Mesenteric fat pad (tissue), 1 donor: ENCODE data around the gene RGS5. TPM values are rescaled to one million over a fixed set of nuclear protein-coding genes. Genes with fewer than 3 reads are reported as not detected.
"Not testable (repeated sequence)": the region's sequence is repeated elsewhere in the genome, so short reads cannot be mapped to it uniquely, and the experiment has no call there.

Source experiments
- DNase-seq: peaks from one replicate; pipeline ENCODE4 v3.0.0-alpha.2; 2020; ENCODE audit warnings: low spot score
- long read RNA-seq: library from polyadenylated mRNA; unstranded; transcript quantifications from one replicate; pipeline ENCODE4 v2.0.0, GENCODE V29; 2020
- total RNA-seq: library from RNA; stranded (reverse); fragmentation: NEBNext Ultra II Directional; extraction: Animal tissue kit (Norgen Biotek cat#: 25700); gene quantifications from one replicate; pipeline ENCODE4 v1.2.1, GENCODE V29; 2021
- donor health status: DM: yes; HTN: yes; CAD: no.

Gene RGS5
- total RNA-seq: 60.4 TPM
- long read RNA-seq, full-length matches to known transcripts: 189 of 201 reads
- long read RNA-seq, partial matches to known transcripts: 1 of 201 reads
- long read RNA-seq, other reads (novel, unspliced or antisense): 11 of 201 reads

DNA sequence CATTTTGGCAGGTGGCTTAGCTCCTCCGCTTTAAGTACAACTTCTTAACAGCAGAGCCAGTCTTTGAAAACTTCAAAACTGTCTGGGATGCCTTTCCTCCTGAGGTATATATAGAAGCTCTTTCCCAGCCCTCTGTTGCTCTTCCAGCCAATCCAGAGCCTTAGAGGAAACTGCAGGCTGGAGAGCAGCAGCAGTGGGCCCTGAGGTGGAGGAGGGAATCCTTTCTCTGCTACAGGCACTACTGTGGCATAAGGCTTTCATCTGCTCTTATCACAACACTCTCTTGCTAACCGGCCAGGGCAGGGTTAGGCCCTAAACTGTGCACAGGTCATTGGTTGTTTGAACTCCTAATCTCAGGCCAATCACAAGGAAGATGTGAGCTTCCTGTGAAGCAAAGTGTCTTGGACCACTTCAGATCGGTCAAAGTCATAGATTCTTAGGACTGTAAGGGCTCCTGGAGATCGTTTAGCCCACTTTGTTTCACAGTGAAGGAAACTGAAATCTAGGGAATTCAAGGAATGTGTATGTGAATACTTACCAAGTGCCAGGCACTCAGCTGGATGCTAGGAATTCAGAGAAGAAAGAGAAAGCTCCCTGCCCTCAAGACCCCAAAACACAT, at the start of gene RGS5:
RGS5 (minus strand) TSS at position 84 of the 619 bp plus-strand sequence; CDS start at position 3, 81 bp downstream.
- no peak for DNase-seq

DNA sequence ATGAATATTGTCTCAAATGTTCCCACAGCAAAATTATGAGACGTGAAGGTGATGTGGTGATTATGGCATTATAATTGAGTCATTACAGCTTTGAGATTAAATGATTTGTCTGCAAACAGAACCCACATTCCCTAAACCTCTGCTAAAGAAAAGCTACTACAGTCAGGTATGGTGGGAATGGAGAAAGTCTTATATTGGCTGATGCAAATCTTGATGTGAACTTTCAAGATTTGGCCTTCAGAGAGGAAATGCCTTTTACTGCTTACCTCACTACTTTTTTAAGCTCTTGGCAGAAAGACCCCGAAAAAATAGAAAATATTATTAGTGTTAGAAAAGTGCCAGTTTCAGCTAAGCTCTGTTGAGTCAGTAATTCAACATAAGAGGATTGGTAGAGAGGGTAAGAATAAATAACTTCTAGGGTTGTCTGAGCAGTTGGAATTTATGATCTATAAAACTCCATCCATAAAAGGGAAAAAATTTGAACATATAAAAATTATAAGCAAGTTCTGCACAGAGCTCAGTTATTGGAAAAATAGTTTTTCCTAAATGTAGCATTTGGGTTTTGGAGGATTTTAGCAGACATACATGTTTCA, 47.8 kb upstream of the RGS5 start:
- no peak for DNase-seq

GRCh38 chr1:163248064-163248463, 45.3 kb upstream of the RGS5 start:
- no peak for DNase-seq

- DNase-seq: not testable (repeated sequence)
These were observed 41.9 kb upstream of the RGS5 start for GRCh38 chr1:163244648-163245047.

- DNase-seq: no peak
These were observed 39.0 kb upstream of the RGS5 start for GRCh38 chr1:163241746-163242145.

DNA sequence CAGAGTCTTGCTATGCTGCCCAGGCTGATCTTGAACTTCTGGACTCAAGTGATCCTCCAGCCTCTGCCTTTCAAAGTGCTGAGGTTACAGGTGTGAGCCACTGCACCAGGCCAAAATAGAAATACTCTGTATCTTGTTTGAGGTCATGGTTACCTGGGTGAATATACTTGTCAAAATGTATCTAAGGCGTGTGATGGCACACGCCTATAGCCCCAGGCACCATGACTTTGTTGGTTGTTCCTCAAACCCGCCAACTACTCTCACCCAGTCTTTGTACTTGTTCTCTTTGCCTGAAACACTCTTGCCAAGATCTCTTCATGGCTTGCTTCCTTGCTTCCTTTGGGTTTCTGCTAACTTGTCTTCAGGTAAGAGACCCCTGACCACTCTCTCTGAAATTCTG, 38.0 kb upstream of the RGS5 start:
- DNase-seq: no peak

- DNase-seq: not testable (repeated sequence)
These were observed 30.9 kb upstream of the RGS5 start for GRCh38 chr1:163233643-163234042.

DNA sequence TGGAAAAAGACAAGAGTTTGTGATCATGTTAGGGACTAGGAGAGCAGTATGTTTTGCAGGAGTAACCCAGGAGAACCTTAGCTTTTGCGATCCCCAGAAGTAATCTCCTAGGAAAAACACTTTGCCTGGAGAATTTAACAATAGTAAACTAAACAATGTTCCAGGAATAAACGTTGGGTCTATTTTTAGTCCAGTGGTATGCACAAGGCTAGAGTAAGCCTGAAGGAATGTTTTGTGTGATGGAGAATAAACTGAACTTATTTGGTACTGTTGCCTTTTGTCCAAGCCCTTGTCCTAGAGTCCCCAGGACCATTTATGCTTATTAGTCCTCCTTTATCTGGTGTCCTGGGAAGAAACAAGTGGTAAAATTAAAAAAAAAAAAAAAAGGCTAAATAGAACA, 28.7 kb upstream of the RGS5 start:
- no peak for DNase-seq

DNA sequence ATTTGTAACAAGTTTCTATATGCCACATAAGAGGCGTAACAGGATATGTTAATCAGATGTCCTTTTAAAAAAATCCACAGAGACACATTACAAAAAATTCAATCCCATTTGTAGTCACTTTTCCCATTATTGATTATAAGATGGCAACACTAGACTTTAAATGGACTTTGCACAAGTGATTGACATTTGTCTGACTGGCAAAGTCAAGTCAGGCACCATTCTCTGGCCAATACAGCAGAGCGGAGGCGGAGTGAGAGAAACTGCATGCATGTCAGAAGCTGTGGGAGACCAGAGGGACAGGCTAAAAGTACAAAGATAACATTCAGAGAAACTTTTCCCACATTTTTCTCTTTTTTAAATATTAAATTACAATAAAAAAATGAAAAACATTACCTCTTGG, 28.1 kb upstream of the RGS5 start:
- no peak for DNase-seq

DNA sequence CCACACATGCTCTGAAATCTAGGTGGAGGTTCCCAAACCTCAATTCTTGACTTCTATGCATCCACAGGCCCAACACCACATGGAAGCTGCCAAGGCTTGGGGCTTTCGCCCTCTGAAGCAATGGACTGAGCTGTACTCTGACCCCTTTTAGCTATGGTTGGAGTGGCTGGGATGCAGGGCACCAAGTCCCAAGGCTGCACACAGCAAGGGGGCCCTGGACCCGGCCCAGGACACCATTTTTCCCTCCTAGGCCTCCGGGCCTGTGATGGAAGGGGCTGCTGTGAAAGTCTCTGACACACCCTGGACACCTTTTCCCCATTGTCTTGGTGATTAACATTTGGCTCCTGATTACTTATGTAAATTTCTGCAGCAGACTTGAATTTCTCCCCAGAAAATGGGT, 25.6 kb upstream of the RGS5 start:
- DNase-seq: not testable (repeated sequence)

GRCh38 chr1:163227126-163227525, 24.4 kb upstream of the RGS5 start:
- DNase-seq: no peak

- DNase-seq: no peak
These were observed 10.9 kb upstream of the RGS5 start for GRCh38 chr1:163213626-163214025.

DNA sequence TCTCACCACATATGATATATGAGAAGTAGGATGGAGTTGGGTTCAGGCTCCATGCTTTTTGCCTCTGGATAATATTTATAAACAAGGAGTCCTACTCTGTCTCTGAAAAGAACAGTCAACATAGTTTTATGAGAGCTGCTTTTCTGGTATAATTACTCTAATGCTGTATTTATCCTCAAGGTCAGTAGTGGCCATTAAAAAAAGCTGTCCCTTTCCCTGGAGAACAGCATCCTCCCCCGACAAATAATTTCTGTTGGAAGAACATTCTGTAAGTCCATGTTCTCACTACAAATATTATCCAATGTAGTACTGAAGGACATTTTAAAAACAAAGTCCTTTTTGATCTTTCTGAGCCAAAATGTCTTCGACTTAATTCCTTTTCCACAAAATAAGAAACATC, 9.0 kb upstream of the RGS5 start:
- no peak for DNase-seq

- no peak for DNase-seq
These were observed 2.8 kb upstream of the RGS5 start for GRCh38 chr1:163205513-163205912.

DNA sequence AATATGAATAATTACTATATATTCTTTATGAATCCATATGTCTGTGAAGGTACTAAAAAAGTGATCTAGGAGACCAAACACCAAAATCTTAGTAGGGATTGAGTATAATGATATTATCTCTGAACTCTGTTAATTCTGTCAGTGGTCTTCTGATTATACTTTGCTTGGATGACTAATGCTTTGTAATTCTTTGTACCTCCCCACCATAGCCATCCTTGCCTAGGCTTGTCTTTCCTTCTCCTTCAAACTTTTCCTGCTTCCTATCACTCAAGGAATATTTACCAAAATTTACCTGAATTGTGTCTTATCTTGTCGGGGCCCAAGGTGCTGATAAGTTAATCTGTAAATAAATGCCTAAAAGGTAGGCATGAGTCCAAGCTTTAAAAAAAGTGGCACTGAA, 845 bp upstream of the RGS5 start:
- no peak for DNase-seq

GRCh38 chr1:163201906-163202305, 810 bp downstream of the RGS5 start:
- no peak for DNase-seq

- DNase-seq: no peak
These were observed 5.7 kb downstream of the RGS5 start for GRCh38 chr1:163197022-163197421.

DNA sequence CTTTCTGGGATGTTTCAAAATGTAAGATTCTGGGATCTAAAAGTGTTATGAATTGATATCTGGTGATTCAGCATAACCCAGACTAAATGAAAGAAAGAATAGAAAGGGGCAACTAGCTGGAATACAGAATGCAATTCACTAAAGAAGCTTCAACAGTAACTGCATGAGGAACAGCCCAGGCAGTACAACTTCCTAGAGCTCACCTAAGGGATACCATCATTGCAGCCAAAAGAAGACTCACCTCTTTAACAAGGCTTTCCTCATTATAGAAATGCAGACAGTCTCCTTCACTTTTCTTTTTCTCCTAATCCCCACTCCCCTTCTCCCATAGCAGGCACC, 6.3 kb downstream of the RGS5 start:
- no peak for DNase-seq

GRCh38 chr1:163195728-163196448, 6.8 kb downstream of the RGS5 start:
- DNase-seq: no peak

DNA sequence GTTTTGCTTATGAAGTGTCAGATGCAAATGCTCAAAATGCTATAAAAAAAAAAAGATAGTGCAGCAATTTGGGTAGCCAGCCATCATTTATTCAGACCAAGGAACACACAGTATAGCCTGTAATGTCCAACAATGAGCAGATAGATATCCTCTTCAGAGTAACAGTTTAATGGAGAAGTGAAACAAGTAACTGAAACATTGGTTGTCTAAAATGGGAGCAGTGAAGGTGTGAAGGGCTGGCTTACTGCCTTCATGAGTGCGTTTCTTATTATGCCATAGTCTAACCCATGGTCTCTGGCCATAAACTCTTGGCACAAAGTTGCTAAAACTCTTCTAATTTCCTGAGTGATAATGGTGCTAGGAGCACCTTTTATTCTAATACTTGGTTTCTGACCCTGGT, 11.4 kb downstream of the RGS5 start:
- DNase-seq: no peak

- DNase-seq: no peak
These were observed 13.8 kb downstream of the RGS5 start for GRCh38 chr1:163188947-163189346.

DNA sequence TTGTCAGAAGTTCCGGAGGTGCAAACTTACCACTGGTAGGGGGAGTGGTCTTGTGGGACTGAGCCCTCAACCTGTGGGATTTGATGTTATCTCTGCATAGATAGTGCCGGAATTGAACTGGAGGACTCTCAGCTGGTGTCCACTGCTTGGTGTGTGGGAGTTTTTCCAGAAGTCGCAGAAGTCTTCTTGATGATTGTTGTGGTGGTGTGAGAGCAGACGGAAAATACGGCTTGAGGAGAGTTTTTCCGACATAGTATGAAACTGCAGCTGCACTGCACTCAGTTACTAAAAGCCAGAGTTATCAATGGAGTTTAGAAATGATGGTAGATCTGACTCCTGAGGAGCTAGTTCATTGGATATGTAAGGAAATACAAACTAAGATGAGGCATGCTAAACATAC, 14.9 kb downstream of the RGS5 start:
- DNase-seq: no peak

- DNase-seq: no peak
These were observed 15.9 kb downstream of the RGS5 start for GRCh38 chr1:163186862-163187261.
